Fibroblast of lung (primary cell): Measurements from ENCODE around the gene NEK9. TPM values are rescaled to one million over a fixed set of nuclear protein-coding genes. Genes with fewer than 3 reads are reported as not detected.

Source experiments
- DNase-seq, 2 donors: peaks; one replicate each; pipeline versions ENCODE4 v3.0.0 to v3.0.0-alpha.2; 2010; ENCODE audit warnings: low read depth in 2 of 2
- H2AFZ ChIP-seq: 2 replicates; pipeline ENCODE4 v1.5.1; 2012; ENCODE audit warnings: low read length, control low read depth, inconsistent platforms
- H3K27ac ChIP-seq: 2 replicates; pipeline ENCODE4 v1.5.1; 2011; ENCODE audit warnings: low read length, control low read depth; ENCODE audit not compliant: insufficient read depth
- H3K27me3 ChIP-seq: 2 replicates; pipeline ENCODE4 v1.5.1; 2011; ENCODE audit warnings: mild to moderate bottlenecking, low read length; ENCODE audit not compliant: control insufficient read depth, insufficient read depth
- H3K36me3 ChIP-seq: 2 replicates; pipeline ENCODE4 v1.5.1; 2011; ENCODE audit warnings: low read length; ENCODE audit not compliant: control insufficient read depth, insufficient read depth
- H3K4me1 ChIP-seq: 2 replicates; pipeline ENCODE4 v1.5.1; 2011; ENCODE audit warnings: low read length; ENCODE audit not compliant: control insufficient read depth, insufficient read depth; ENCODE audit errors: extremely low read depth
- H3K4me2 ChIP-seq: 2 replicates; pipeline ENCODE4 v1.5.1; 2011; ENCODE audit warnings: low read length, control low read depth; ENCODE audit not compliant: insufficient read depth; ENCODE audit errors: extremely low read depth
- H3K4me3 ChIP-seq, 4 experiments: fragments of 200-600 bp in 1 of 4; sonication (generic) in 1 of 4; replicated peaks in 1 of 4; 2 replicates each; pipeline ENCODE4 v1.5.1; 2011 to 2016; ENCODE audit warnings: low read length in 4 of 4, low read depth in 3 of 4, mild to moderate bottlenecking in 3 of 4, control low read depth in 2 of 4, inconsistent platforms in 1 of 4, mixed read lengths in 1 of 4; ENCODE audit not compliant: insufficient read depth in 1 of 4; ENCODE audit errors: control extremely low read depth in 1 of 4
- H3K79me2 ChIP-seq: 2 replicates; pipeline ENCODE4 v1.5.1; 2012; ENCODE audit warnings: mild to moderate bottlenecking, low read length, inconsistent platforms; ENCODE audit not compliant: control insufficient read depth, insufficient read depth
- H3K9ac ChIP-seq: 2 replicates; pipeline ENCODE4 v1.5.1; 2011; ENCODE audit warnings: mild to moderate bottlenecking, low read length, control low read depth; ENCODE audit not compliant: insufficient read depth
- H3K9me3 ChIP-seq: 2 replicates; pipeline ENCODE4 v1.5.1; 2012; ENCODE audit warnings: low read depth, low read length; ENCODE audit not compliant: control insufficient read depth, insufficient read depth
- H4K20me1 ChIP-seq: 2 replicates; pipeline ENCODE4 v1.5.1; 2011; ENCODE audit warnings: low read length; ENCODE audit not compliant: control insufficient read depth, insufficient read depth; ENCODE audit errors: extremely low read depth
- EZH2 ChIP-seq: IDR thresholded peaks from 2 replicates; pipeline ENCODE4 v1.5.1; 2012; ENCODE audit warnings: low read length, control low read depth, mild to moderate bottlenecking; ENCODE audit errors: missing control alignments
- polyA plus RNA-seq, 2 donors: library from polyadenylated mRNA; depleted of rRNA in 1 of 2; stranded (reverse) in 1 of 2; unstranded in 1 of 2; fragments of >200 nt; gene quantifications; 2 replicates each; pipeline ENCODE4 v1.2.1, GENCODE V29; 2011 to 2012; ENCODE audit warnings: missing spikeins in 1 of 2
- total RNA-seq: library from RNA; depleted of rRNA; stranded (reverse); fragments of >200 nt; gene quantifications from 2 replicates; pipeline ENCODE4 v1.2.1, GENCODE V29; 2014
- TF ChIP-seq, protein P1 (sequence below), 2 donors: IDR thresholded peaks in 1 of 2; conservative IDR thresholded peaks in 1 of 2; 1 replicate in 1 of 2; 2 replicates in 1 of 2; pipeline ENCODE4 v1.5.1; 2011 to 2012; ENCODE audit warnings: low read length in 2 of 2, control low read depth in 1 of 2, inconsistent platforms in 1 of 2, low read depth in 1 of 2, mild to moderate bottlenecking in 1 of 2

The NEK9 gene
- total and polyA plus RNA-seq, 2 donors (not counting 1 experiment from before 2014, with no cell fraction given) = 63.4 to 81.3 TPM

GRCh38 chr14:75101491-75101890 is 25.4 kb downstream of the NEK9 start:
- peaks cover 5% of the 10 kb centered on the region for H3K36me3 ChIP-seq
- no peak overlapping the region for H3K4me3 ChIP-seq
- H3K9me3 ChIP-seq = no peaks in the 10 kb centered on the region
- no peak overlapping the region for H3K4me2 ChIP-seq
- TF ChIP-seq EZH2 = no peak
- TF ChIP-seq, protein P1, sequence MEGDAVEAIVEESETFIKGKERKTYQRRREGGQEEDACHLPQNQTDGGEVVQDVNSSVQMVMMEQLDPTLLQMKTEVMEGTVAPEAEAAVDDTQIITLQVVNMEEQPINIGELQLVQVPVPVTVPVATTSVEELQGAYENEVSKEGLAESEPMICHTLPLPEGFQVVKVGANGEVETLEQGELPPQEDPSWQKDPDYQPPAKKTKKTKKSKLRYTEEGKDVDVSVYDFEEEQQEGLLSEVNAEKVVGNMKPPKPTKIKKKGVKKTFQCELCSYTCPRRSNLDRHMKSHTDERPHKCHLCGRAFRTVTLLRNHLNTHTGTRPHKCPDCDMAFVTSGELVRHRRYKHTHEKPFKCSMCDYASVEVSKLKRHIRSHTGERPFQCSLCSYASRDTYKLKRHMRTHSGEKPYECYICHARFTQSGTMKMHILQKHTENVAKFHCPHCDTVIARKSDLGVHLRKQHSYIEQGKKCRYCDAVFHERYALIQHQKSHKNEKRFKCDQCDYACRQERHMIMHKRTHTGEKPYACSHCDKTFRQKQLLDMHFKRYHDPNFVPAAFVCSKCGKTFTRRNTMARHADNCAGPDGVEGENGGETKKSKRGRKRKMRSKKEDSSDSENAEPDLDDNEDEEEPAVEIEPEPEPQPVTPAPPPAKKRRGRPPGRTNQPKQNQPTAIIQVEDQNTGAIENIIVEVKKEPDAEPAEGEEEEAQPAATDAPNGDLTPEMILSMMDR (conservative IDR thresholded peaks at IDR 0.05 in 1 of 2, IDR thresholded peaks at IDR 0.05 in 1 of 2; ENCODE audit: low read depth in 1 of 2, low read length in 2 of 2) = no peak
- H3K27me3 ChIP-seq = no peaks in the 10 kb centered on the region
- H2AFZ ChIP-seq = no peak overlapping the region
- H3K27ac ChIP-seq = no peak overlapping the region
- H3K79me2 ChIP-seq = no peaks in the 10 kb centered on the region
- no peak overlapping the region for H3K9ac ChIP-seq
- DNase-seq = no peak
- H4K20me1 ChIP-seq = no peaks in the 10 kb centered on the region
- no peaks in the 10 kb centered on the region for H3K4me1 ChIP-seq

- H3K27me3 ChIP-seq = no peaks in the 10 kb centered on the region
- no peak overlapping the region for H3K4me2 ChIP-seq
- no peak overlapping the region for H2AFZ ChIP-seq
- no peak overlapping the region for H3K4me3 ChIP-seq
- H3K79me2 ChIP-seq = no peaks in the 10 kb centered on the region
- no peak overlapping the region for H3K9ac ChIP-seq
- H3K27ac ChIP-seq = no peak overlapping the region
- peaks cover 3% of the 10 kb centered on the region for H3K36me3 ChIP-seq
- H3K4me1 ChIP-seq = no peaks in the 10 kb centered on the region
- H3K9me3 ChIP-seq = no peaks in the 10 kb centered on the region
- TF ChIP-seq, protein P1 (conservative IDR thresholded peaks at IDR 0.05 in 1 of 2, IDR thresholded peaks at IDR 0.05 in 1 of 2; ENCODE audit: low read depth in 1 of 2, low read length in 2 of 2) = no peak
- TF ChIP-seq EZH2 = no peak
- no peaks in the 10 kb centered on the region for H4K20me1 ChIP-seq
- DNase-seq = no peak
Measured at GRCh38 chr14:75098682-75099081, 28.2 kb downstream of the NEK9 start.

DNA sequence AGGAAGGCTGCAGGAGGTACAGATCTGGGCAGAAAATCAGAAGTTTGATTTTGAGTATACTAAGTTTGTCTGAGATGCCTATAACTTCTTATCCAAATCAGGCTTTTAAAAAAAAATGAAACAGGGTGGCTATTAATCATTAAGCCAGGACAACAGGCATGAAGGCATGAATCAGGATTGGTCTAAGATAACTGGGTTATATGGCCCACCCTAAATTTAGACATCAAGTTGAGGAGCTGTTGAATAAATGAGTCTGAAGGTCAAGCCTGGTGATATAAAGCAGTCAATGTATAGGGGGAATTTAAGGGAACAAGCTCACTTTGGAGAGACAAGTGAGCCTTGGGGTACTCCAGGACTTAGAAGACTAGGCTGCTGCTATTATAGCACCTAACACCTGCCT is 28.6 kb downstream of the NEK9 start:
- no peaks in the 10 kb centered on the region for H3K27me3 ChIP-seq
- H3K9me3 ChIP-seq = no peaks in the 10 kb centered on the region
- no peak overlapping the region for H3K4me3 ChIP-seq
- H3K4me2 ChIP-seq = no peak overlapping the region
- no peak overlapping the region for H2AFZ ChIP-seq
- no peak for DNase-seq
- H3K79me2 ChIP-seq = no peaks in the 10 kb centered on the region
- H3K36me3 ChIP-seq = peaks cover 3% of the 10 kb centered on the region
- no peak for TF ChIP-seq EZH2
- TF ChIP-seq, protein P1 (conservative IDR thresholded peaks at IDR 0.05 in 1 of 2, IDR thresholded peaks at IDR 0.05 in 1 of 2; ENCODE audit: low read depth in 1 of 2, low read length in 2 of 2) = no peak
- no peak overlapping the region for H3K9ac ChIP-seq
- no peaks in the 10 kb centered on the region for H3K4me1 ChIP-seq
- no peaks in the 10 kb centered on the region for H4K20me1 ChIP-seq
- H3K27ac ChIP-seq = no peak overlapping the region
